HepG2 (cell line): ENCODE measurements around the gene SLC2A4. TPM values are rescaled to one million over a fixed set of nuclear protein-coding genes. Genes with fewer than 3 reads are reported as not detected.

Experiments used
- ATM ChIP-seq: fragments of 450-650 bp; IDR thresholded peaks from 2 replicates; pipeline ENCODE4 v1.7.1; 2017; ENCODE audit warnings: mild to moderate bottlenecking, borderline replicate concordance
- CERS6 ChIP-seq: sonication (generic); formaldehyde crosslinking; IDR thresholded peaks from 2 replicates; pipeline ENCODE4 v1.5.0; 2020; ENCODE audit warnings: missing genetic modification reagents
- FOXP1 ChIP-seq, 2 experiments: fragments of 450-650 bp in 1 of 2; IDR thresholded peaks; 2 replicates each; pipeline ENCODE4 v1.6.1; 2017 to 2018; ENCODE audit warnings: antibody characterized with exemption in 1 of 2
- GPN1 ChIP-seq: sonication (generic); formaldehyde crosslinking; IDR thresholded peaks from 2 replicates; pipeline ENCODE4 v1.5.1; 2020; ENCODE audit warnings: missing genetic modification reagents, borderline replicate concordance
- KLF9 ChIP-seq: IDR thresholded peaks from 2 replicates; pipeline ENCODE4 v1.6.1; 2016; ENCODE audit warnings: low read depth
- MLXIP ChIP-seq: sonication (generic); formaldehyde crosslinking; IDR thresholded peaks from 2 replicates; pipeline ENCODE4 v1.9.0; 2021; ENCODE audit warnings: missing genetic modification reagents, borderline replicate concordance
- NCOA5 ChIP-seq: sonication (generic); formaldehyde crosslinking; IDR thresholded peaks from 2 replicates; pipeline ENCODE4 v1.4.0; 2020; ENCODE audit warnings: missing genetic modification reagents
- RCOR2 ChIP-seq: IDR thresholded peaks from 2 replicates; pipeline ENCODE4 v1.6.1; 2016; ENCODE audit warnings: missing biosample characterization, missing genetic modification reagents
- RFXANK ChIP-seq: IDR thresholded peaks from 2 replicates; pipeline ENCODE4 v1.6.1; 2016
- SMC3 ChIP-seq: IDR thresholded peaks from 2 replicates; pipeline ENCODE4 v1.6.1; 2011; ENCODE audit warnings: low read length, improper control_type of control experiment
- ZBTB21 ChIP-seq: sonication (generic); formaldehyde crosslinking; IDR thresholded peaks from 2 replicates; pipeline ENCODE4 v1.4.0; 2020; ENCODE audit warnings: missing genetic modification reagents
- ZNF101 ChIP-seq: sonication (generic); formaldehyde crosslinking; IDR thresholded peaks from 2 replicates; pipeline ENCODE4 v1.4.0; 2020; ENCODE audit warnings: mild to moderate bottlenecking, low read depth, missing genetic modification reagents, borderline replicate concordance
- ZNF124 ChIP-seq: sonication (generic); formaldehyde crosslinking; IDR thresholded peaks from 2 replicates; pipeline ENCODE4 v1.4.0; 2020; ENCODE audit warnings: missing genetic modification reagents
- ZNF549 ChIP-seq: sonication (generic); formaldehyde crosslinking; IDR thresholded peaks from 2 replicates; pipeline ENCODE4 v1.5.0; 2020; ENCODE audit warnings: missing genetic modification reagents
- ZNF781 ChIP-seq: sonication (generic); formaldehyde crosslinking; IDR thresholded peaks from 2 replicates; pipeline ENCODE4 v1.5.1; 2020; ENCODE audit warnings: borderline replicate concordance, mild to moderate bottlenecking, missing genetic modification reagents; ENCODE audit errors: not compliant biosample characterization
- polyA plus RNA-seq, 8 experiments: library from polyadenylated mRNA; depleted of rRNA in 3 of 8; stranded (reverse) in 7 of 8; unstranded in 1 of 8; fragments of >200 nt; fragmentation: Illumina TruSeq in 4 of 8; extraction: Trizol in 4 of 8; gene quantifications; 2 replicates each; pipeline versions ENCODE4 v1.2.1 to v1.2.3, GENCODE V29; 2011 to 2016; ENCODE audit warnings: low read depth in 4 of 8, missing spikeins in 1 of 8, mixed read lengths in 1 of 8; ENCODE audit not compliant: insufficient read depth in 1 of 8
- total RNA-seq, 5 experiments: library from RNA; depleted of rRNA; stranded (reverse); fragments of >200 nt; fragmentation: Illumina TruSeq; extraction: Trizol; gene quantifications; 2 replicates each; pipeline ENCODE4 v1.2.3, GENCODE V29; 2016; ENCODE audit warnings: low read depth in 1 of 5
- TF ChIP-seq, protein P1 (sequence below): sonication (generic); formaldehyde crosslinking; IDR thresholded peaks from 2 replicates; pipeline ENCODE4 v1.5.0; 2020; ENCODE audit warnings: mild to moderate bottlenecking, missing genetic modification reagents
- TF ChIP-seq, protein P2 (sequence below): sonication (generic); formaldehyde crosslinking; IDR thresholded peaks from 2 replicates; pipeline ENCODE4 v1.4.0; 2020; ENCODE audit warnings: missing genetic modification reagents
- TF ChIP-seq, protein P3 (sequence below): sonication (generic); formaldehyde crosslinking; IDR thresholded peaks from 2 replicates; pipeline ENCODE4 v1.8.0; 2022; ENCODE audit warnings: low read depth, missing genetic modification reagents
- TF ChIP-seq, protein P4 (sequence below): sonication (generic); formaldehyde crosslinking; IDR thresholded peaks from 2 replicates; pipeline ENCODE4 v1.4.0; 2020; ENCODE audit warnings: mild to moderate bottlenecking, missing genetic modification reagents

SLC2A4 gene
- total and polyA plus RNA-seq, 2 of the 13 experiments (the other 11 are each of a cell fraction or from before 2014, with no cell fraction given) = 4.9 to 5.8 TPM

- no peak for TF ChIP-seq CERS6
- TF ChIP-seq, protein P1, sequence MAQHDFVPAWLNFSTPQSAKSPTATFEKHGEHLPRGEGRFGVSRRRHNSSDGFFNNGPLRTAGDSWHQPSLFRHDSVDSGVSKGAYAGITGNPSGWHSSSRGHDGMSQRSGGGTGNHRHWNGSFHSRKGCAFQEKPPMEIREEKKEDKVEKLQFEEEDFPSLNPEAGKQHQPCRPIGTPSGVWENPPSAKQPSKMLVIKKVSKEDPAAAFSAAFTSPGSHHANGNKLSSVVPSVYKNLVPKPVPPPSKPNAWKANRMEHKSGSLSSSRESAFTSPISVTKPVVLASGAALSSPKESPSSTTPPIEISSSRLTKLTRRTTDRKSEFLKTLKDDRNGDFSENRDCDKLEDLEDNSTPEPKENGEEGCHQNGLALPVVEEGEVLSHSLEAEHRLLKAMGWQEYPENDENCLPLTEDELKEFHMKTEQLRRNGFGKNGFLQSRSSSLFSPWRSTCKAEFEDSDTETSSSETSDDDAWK (CRISPR knock-in tag) = no peak
- TF ChIP-seq ZBTB21 (CRISPR knock-in tag) = no peak
- TF ChIP-seq ZNF781 (CRISPR knock-in tag) = no peak
- no peak for TF ChIP-seq MLXIP (CRISPR knock-in tag)
- peak; percentile 95 for TF ChIP-seq ZNF124 (CRISPR knock-in tag)
- TF ChIP-seq RFXANK (CRISPR knock-in tag) = no peak
- TF ChIP-seq, protein P2, sequence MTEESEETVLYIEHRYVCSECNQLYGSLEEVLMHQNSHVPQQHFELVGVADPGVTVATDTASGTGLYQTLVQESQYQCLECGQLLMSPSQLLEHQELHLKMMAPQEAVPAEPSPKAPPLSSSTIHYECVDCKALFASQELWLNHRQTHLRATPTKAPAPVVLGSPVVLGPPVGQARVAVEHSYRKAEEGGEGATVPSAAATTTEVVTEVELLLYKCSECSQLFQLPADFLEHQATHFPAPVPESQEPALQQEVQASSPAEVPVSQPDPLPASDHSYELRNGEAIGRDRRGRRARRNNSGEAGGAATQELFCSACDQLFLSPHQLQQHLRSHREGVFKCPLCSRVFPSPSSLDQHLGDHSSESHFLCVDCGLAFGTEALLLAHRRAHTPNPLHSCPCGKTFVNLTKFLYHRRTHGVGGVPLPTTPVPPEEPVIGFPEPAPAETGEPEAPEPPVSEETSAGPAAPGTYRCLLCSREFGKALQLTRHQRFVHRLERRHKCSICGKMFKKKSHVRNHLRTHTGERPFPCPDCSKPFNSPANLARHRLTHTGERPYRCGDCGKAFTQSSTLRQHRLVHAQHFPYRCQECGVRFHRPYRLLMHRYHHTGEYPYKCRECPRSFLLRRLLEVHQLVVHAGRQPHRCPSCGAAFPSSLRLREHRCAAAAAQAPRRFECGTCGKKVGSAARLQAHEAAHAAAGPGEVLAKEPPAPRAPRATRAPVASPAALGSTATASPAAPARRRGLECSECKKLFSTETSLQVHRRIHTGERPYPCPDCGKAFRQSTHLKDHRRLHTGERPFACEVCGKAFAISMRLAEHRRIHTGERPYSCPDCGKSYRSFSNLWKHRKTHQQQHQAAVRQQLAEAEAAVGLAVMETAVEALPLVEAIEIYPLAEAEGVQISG (CRISPR knock-in tag) = peak; percentile 93
- TF ChIP-seq RCOR2 (CRISPR knock-in tag) = no peak
- TF ChIP-seq, protein P3, sequence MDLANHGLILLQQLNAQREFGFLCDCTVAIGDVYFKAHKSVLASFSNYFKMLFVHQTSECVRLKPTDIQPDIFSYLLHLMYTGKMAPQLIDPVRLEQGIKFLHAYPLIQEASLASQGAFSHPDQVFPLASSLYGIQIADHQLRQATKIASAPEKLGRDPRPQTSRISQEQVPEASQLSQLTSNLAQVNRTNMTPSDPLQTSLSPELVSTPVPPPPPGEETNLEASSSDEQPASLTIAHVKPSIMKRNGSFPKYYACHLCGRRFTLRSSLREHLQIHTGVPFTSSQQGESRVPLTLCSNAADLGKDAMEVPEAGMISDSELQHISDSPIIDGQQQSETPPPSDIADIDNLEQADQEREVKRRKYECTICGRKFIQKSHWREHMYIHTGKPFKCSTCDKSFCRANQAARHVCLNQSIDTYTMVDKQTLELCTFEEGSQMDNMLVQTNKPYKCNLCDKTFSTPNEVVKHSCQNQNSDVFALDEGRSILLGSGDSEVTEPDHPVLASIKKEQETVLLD (CRISPR knock-in tag) = peak; percentile 77; the same call in 1 of the 2 replicates
- TF ChIP-seq ZNF101 (CRISPR knock-in tag) = no peak
- no peak for TF ChIP-seq KLF9 (CRISPR knock-in tag)
- TF ChIP-seq FOXP1 (IDR thresholded peaks at IDR 0.05) = no peak
- no peak for TF ChIP-seq FOXP1 (CRISPR knock-in tag; IDR thresholded peaks at IDR 0.05)
- no peak for TF ChIP-seq ATM
- TF ChIP-seq ZNF549 (CRISPR knock-in tag) = no peak
- TF ChIP-seq SMC3 = no peak
- TF ChIP-seq, protein P4, sequence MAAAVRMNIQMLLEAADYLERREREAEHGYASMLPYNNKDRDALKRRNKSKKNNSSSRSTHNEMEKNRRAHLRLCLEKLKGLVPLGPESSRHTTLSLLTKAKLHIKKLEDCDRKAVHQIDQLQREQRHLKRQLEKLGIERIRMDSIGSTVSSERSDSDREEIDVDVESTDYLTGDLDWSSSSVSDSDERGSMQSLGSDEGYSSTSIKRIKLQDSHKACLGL (CRISPR knock-in tag) = no peak
- no peak for TF ChIP-seq NCOA5 (CRISPR knock-in tag)
- no peak for TF ChIP-seq GPN1 (CRISPR knock-in tag)
Observed at GRCh38 chr17:7239091-7240027, 42.2 kb upstream of the SLC2A4 start, which contains the start of gene PHF23 (continued).
